Ovary (tissue), 9 donors: ENCODE measurements around the gene OIP5. TPM values are rescaled to one million over a fixed set of nuclear protein-coding genes. Genes with fewer than 3 reads are reported as not detected.
"Not testable (repeated sequence)": the region's sequence is repeated elsewhere in the genome, so short reads cannot be mapped to it uniquely, and the experiment has no call there.

ENCODE experiments used
- DNase-seq, 5 donors: peaks; one replicate each; pipeline ENCODE4 v3.0.0-alpha.2; 2019 to 2020
- H3K27ac ChIP-seq, 2 donors: fragments of 200-600 bp; one replicate each; pipeline versions ENCODE4 v1.5.1 to v1.8.0; 2019 to 2022
- H3K27me3 ChIP-seq: fragments of 200-600 bp; one replicate; pipeline ENCODE4 v1.8.0; 2022
- H3K36me3 ChIP-seq: fragments of 200-600 bp; sonication (generic); one replicate; pipeline ENCODE4 v1.5.1; 2019
- H3K4me1 ChIP-seq: one replicate; pipeline ENCODE4 v1.8.1; 2013; ENCODE audit warnings: mild to moderate bottlenecking, moderate library complexity; ENCODE audit not compliant: insufficient read depth
- H3K4me3 ChIP-seq: fragments of 200-600 bp; sonication (generic); one replicate; pipeline ENCODE4 v1.5.1; 2017
- H3K9me3 ChIP-seq, 2 donors: fragments of 200-600 bp in 1 of 2; sonication (generic) in 1 of 2; one replicate each; pipeline versions ENCODE4 v1.5.1 to v1.8.1; 2013 to 2019; ENCODE audit warnings: mild to moderate bottlenecking in 1 of 2, moderate library complexity in 1 of 2
- EP300 ChIP-seq: sonication (generic); formaldehyde crosslinking; IDR thresholded peaks from one replicate; pipeline ENCODE4 v1.6.1; 2017; ENCODE audit warnings: antibody characterized with exemption
- POLR2A ChIP-seq: fragments of 450-650 bp; IDR thresholded peaks from one replicate; pipeline ENCODE4 v1.6.1; 2017; ENCODE audit warnings: antibody characterized with exemption, mild to moderate bottlenecking, moderate library complexity
- WGBS, 3 donors: extraction: QIAGEN DNeasy Blood & Tissue Kit in 1 of 3; methylation state at CpG; one replicate each; pipeline versions ENCODE4 v1.1.5 to v1.1.7; 2013 to 2017; 5-methylcytosine and 5-hydroxymethylcytosine counted together
- intact Hi-C, 4 donors: fragments of 100-400 bp; cut with DNase I; formaldehyde crosslinking; loops; one replicate each; pipeline versions ENCODE4 v1.11.0 to v1.15.1; 2022 to 2023
- polyA plus RNA-seq, 2 donors: library from polyadenylated mRNA; stranded (reverse); fragments of 200-250 nt in 1 of 2; fragments of 350-450 nt in 1 of 2; fragmentation: Illumina TruSeq in 1 of 2; extraction: RNeasy Lipid Tissue Mini Kit (QIAGEN cat#74804) in 1 of 2; gene quantifications; one replicate each; pipeline ENCODE4 v1.2.3, GENCODE V29; 2013 to 2014
- total RNA-seq, 7 donors: library from RNA; depleted of rRNA in 2 of 7; stranded (reverse); fragments of >200 nt in 2 of 7; fragmentation: NEBNext Ultra II Directional in 3 of 7; extraction: Animal tissue kit (Norgen Biotek cat#: 25700) in 3 of 7; gene quantifications; one replicate each; pipeline versions ENCODE4 v1.1.0 to v1.2.4, GENCODE V29; 2016 to 2023
- TF ChIP-seq, protein P1 (sequence below), 3 donors: fragments of 450-650 bp in 2 of 3; fragments of 200-600 bp in 1 of 3; IDR thresholded peaks; one replicate each; pipeline versions ENCODE4 v1.5.1 to v1.8.0; 2016 to 2022; ENCODE audit warnings: antibody characterized with exemption in 3 of 3, mild to moderate bottlenecking in 1 of 3
- donor health status: DM: no; HTN: no; CAD: no; lungs with moderate emphysema.
- donor health status: DM: no; HTN: no; CAD: no.
- donor health status: Bipolar disorder and iron deficiency.
- donor health status: DM: yes; HTN: yes; CAD: no.
- donor health status: DM: no; HTN: no; CAD: no.
- donor health status: DM: yes; HTN: yes; CAD: no.

The OIP5 gene
- total and polyA plus RNA-seq, 9 donors = 0.52 to 1.9 (median 0.94) TPM

DNA sequence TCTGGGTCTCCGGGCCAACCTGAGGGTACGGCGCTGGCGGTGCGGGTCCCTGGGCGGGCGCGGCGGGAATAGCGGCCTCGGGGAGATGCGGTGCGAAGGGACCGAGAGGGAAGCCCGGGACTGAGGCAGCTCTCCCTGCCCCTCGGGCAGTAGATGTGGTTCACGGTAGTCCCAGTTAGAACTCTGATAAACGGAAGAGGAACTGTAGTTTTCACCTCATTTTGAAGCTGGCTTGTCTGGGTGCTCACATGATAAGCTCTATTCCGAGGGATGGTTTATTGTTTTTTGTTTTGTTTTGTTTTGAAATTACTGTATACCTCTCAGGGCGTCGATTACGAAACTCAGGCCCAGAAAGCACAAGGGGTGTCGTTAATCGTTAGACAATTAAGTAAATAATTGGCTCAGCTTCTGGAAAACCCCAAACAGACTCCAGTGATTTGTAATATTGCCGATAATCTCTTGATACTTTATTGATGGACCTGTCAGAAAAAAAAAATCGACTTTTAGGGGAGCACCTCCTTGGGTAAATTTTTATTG is 703 bp upstream of the OIP5 start:
- WGBS, 3 donors = 0% methylated on average over 25 to 26 of the region's 26 CpGs
- Histone ChIP-seq H3K4me1 (peaks cover 3% of the 10 kb centered on the region), H3K27ac (peak overlapping the region; percentile 12 to 56), H3K36me3 (no peaks in the 10 kb centered on the region), H3K27me3 (no peaks in the 10 kb centered on the region), H3K4me3 (peak overlapping the region; percentile 74), H3K9me3 (no peaks in the 10 kb centered on the region)
- TF ChIP-seq POLR2A (no peak), EP300 (no peak)
- intact Hi-C loops = loop anchor here in 1 of 4 donors (5.0 kb wide), 1 partner anchor 431 kb away; no protein-coding TSS in a partner anchor
- DNase-seq = no peak

DNA sequence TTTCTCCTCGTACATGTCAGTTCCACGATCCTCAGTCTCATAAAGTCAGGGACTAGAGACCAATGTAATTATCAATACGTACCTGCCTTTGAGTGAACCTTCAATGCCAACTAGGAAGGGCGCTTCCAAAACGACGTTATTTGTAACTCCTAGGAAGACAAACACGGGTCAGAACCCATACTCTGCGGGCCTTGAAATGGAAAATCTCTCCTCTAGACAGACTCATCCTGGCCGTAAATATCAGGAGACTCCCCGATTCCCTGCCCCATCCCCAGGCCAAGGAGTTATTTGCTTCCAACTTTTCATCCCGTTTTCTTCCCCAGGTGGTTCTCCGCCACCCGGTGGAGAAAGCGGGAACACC is 578 bp downstream of the OIP5 start:
- Histone ChIP-seq H3K4me1 (peaks cover 3% of the 10 kb centered on the region), H3K4me3 (peak overlapping the region; percentile 74), H3K36me3 (no peaks in the 10 kb centered on the region), H3K27me3 (no peaks in the 10 kb centered on the region), H3K9me3 (no peaks in the 10 kb centered on the region), H3K27ac (peak overlapping the region in 1 of 2 donors; percentile 9)
- intact Hi-C loops = loop anchor here in 1 of 4 donors (5.0 kb wide), 1 partner anchor 430 kb away; no protein-coding TSS in a partner anchor
- 2 to 4% (median 2%) methylated on average over 14 of the region's 14 CpGs for WGBS, 3 donors
- TF ChIP-seq EP300 = no peak
- TF ChIP-seq, protein P1, sequence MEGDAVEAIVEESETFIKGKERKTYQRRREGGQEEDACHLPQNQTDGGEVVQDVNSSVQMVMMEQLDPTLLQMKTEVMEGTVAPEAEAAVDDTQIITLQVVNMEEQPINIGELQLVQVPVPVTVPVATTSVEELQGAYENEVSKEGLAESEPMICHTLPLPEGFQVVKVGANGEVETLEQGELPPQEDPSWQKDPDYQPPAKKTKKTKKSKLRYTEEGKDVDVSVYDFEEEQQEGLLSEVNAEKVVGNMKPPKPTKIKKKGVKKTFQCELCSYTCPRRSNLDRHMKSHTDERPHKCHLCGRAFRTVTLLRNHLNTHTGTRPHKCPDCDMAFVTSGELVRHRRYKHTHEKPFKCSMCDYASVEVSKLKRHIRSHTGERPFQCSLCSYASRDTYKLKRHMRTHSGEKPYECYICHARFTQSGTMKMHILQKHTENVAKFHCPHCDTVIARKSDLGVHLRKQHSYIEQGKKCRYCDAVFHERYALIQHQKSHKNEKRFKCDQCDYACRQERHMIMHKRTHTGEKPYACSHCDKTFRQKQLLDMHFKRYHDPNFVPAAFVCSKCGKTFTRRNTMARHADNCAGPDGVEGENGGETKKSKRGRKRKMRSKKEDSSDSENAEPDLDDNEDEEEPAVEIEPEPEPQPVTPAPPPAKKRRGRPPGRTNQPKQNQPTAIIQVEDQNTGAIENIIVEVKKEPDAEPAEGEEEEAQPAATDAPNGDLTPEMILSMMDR (IDR thresholded peaks at IDR 0.05) = peak in 1 of 3 donors; percentile 77
- peak in 1 of 5 donors; percentile 66 for DNase-seq

DNA sequence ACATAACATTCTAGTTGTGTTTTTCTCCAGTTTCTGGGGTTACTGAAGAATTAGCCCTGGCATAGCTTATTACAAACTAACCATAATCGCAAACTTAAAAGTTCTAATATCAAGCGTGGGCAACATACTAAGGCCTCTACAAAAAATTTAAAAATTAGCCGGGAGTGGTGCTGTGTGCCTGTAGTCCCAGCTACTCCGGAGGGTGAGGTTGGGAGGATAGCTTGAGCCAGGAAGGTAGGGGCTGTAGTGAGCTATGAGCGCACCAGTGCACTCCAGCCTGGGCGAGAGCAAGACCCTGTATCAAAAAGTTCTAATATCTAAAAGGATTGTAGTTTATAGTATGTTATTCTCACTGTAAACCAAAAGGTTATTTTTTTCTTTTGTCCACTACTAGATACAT is 1.1 kb downstream of the OIP5 start:
- no peaks in the 10 kb centered on the region for H3K27me3 ChIP-seq
- H3K4me1 ChIP-seq = peaks cover 3% of the 10 kb centered on the region
- TF ChIP-seq EP300 (no peak), POLR2A (no peak)
- TF ChIP-seq, protein P1 (IDR thresholded peaks at IDR 0.05) = no peak
- DNase-seq = no peak
- H3K9me3 ChIP-seq = no peaks in the 10 kb centered on the region
- H3K27ac ChIP-seq = no peak overlapping the region
- 64 to 69% (median 68%) methylated on average over 6 of the region's 6 CpGs for WGBS, 3 donors
- H3K36me3 ChIP-seq = no peaks in the 10 kb centered on the region
- intact Hi-C loops = loop anchor here in 1 of 4 donors (5.0 kb wide), 1 partner anchor 429 kb away; no protein-coding TSS in a partner anchor
- no peak overlapping the region for H3K4me3 ChIP-seq

DNA sequence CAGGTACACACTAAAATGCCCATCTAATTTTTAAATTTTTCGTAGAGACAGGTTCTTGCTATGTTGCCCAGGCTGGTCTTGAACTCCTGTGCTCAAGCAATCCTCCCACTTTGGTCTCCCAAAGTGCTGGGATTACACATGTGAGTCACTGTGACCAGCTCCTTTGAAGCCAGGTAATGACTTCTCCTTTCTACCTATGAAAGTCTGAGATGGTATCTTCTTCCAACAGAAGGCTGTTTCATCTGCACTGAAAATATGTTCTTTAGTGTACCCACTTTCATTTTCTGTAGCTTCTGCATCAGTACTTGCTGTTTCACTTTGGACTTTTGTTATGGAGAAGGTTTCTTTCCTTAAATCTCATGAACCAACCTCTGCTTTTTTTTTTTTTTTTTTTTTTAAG is 8.8 kb downstream of the OIP5 start:
- Histone ChIP-seq H3K4me1 (no peaks in the 10 kb centered on the region), H3K9me3 (no peaks in the 10 kb centered on the region), H3K4me3 (no peak overlapping the region), H3K27ac (no peak overlapping the region), H3K36me3 (no peaks in the 10 kb centered on the region), H3K27me3 (no peaks in the 10 kb centered on the region)
- 89 to 100% (median 98%) methylated on average over 1 of the region's 1 CpG for WGBS, 3 donors
- DNase-seq = no peak
- intact Hi-C loops = no loop called here
- TF ChIP-seq, protein P1 (IDR thresholded peaks at IDR 0.05) = no peak
- no peak for TF ChIP-seq POLR2A
- TF ChIP-seq EP300 = no peak

DNA sequence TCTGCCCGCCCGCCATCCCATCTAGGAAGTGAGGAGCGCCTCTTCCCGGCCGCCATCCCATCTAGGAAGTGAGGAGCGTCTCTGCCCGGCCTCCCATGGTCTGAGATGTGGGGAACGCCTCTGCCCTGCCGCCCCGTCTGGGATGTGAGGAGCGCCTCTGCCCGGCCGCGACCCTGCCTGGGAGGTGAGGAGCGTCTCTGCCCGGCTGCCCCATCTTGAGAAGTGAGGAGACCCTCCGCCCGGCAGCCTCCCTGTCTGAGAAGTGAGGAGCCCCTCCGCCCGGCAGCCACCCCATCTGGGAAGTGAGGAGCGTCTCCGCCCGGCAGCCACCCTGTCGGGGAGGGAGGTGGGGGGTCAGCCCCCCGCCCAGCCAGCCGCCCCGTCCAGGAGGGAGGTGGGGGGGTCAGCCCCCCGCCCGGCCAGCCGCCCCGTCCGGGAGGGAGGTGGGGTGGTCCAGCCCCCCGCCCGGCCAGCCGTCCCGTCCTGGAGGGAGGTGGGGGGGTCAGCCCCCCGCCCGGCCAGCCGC is 11.5 kb downstream of the OIP5 start:
- DNase-seq, H3K36me3 ChIP-seq, H3K4me3 ChIP-seq, H3K4me1 ChIP-seq, H3K9me3 ChIP-seq, H3K27ac ChIP-seq, intact Hi-C loops, H3K27me3 ChIP-seq: not testable (repeated sequence)
- WGBS, 3 donors = 97 to 98% (median 98%) methylated on average over 19 to 37 of the region's 39 CpGs
